Stomach (tissue), 4 donors: ENCODE measurements around the gene EQTN.

Source experiments
- CTCF ChIP-seq, 7 experiments: fragments of 450-650 bp in 4 of 7; fragments of 200-600 bp in 3 of 7; sonication (generic) in 3 of 7; IDR thresholded peaks; one replicate each; pipeline ENCODE4 v1.5.1; 2016 to 2019; ENCODE audit warnings: antibody characterized with exemption in 7 of 7, control low read depth in 2 of 7, mild to moderate bottlenecking in 1 of 7
- EP300 ChIP-seq: sonication (generic); formaldehyde crosslinking; IDR thresholded peaks from one replicate; pipeline ENCODE4 v1.6.1; 2017; ENCODE audit warnings: antibody characterized with exemption
- POLR2A ChIP-seq, 4 donors: fragments of 450-650 bp; IDR thresholded peaks; one replicate each; pipeline ENCODE4 v1.6.1; 2016; ENCODE audit warnings: antibody characterized with exemption in 4 of 4, control low read depth in 2 of 4, mild to moderate bottlenecking in 1 of 4, moderate library complexity in 1 of 4
- POLR2AphosphoS5 ChIP-seq, 3 donors: sonication (generic); formaldehyde crosslinking; IDR thresholded peaks; one replicate each; pipeline ENCODE4 v1.6.1; 2016; ENCODE audit warnings: antibody characterized with exemption in 3 of 3

GRCh38 chr9:27335075-27335474 is 38.1 kb upstream of the EQTN start:
- TF ChIP-seq CTCF (IDR thresholded peaks at IDR 0.05) (no peak), POLR2AphosphoS5 (IDR thresholded peaks at IDR 0.05) (no peak), EP300 (no peak), POLR2A (IDR thresholded peaks at IDR 0.05) (no peak)
